Fibroblast of skin of right biceps (primary cell): ENCODE data around the gene NCR3LG1.
"Not testable (repeated sequence)": the region's sequence is repeated elsewhere in the genome, so short reads cannot be mapped to it uniquely, and the experiment has no call there.

ENCODE experiments used
- DNase-seq: peaks from one replicate; pipeline ENCODE4 v3.0.0-alpha.2; 2013

NCR3LG1 gene

DNA sequence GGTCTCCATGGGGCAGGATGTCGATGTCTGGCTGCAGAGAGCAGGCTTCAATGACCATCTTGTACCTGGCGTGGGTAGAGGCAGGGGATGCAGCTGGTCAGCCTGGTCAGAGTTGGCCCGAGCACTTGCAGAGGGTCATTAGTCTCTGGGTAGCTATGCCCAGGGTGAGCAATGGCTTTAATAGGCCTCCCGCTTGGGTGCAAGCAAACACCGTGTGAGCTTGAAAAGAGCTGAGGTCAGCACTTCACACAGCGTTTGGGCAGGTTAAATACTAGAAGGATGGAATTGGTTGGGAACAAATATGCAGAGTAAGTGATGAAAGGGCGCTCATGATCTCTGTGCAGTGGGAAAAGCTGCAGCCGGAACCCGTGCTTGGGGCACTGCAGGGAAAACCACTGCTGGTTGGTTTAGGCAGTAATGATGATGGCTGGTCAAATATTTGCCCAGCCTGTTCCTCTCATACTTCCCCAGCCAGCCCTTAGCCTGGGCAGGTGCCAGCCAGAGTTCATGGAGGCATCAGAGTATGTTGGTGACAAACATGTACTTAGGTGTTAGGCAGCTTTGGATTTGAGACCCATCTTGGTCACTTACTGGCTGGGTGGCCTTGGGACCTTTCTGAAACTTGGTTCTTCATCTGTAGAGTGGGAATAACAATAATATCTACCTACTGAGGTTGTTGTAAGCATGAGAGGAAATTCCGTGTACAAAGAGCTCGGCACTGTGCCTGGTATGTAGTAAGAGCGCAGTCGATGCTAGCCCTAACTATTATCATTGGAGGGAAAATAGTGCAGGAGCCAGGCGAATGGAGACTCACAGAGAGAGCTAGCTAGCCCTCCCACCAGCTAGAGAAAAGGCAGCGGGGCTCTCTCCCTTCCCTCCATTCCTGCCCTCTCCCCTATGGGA is 62.1 kb downstream of the NCR3LG1 start:
- DNase-seq, result no peak

DNA sequence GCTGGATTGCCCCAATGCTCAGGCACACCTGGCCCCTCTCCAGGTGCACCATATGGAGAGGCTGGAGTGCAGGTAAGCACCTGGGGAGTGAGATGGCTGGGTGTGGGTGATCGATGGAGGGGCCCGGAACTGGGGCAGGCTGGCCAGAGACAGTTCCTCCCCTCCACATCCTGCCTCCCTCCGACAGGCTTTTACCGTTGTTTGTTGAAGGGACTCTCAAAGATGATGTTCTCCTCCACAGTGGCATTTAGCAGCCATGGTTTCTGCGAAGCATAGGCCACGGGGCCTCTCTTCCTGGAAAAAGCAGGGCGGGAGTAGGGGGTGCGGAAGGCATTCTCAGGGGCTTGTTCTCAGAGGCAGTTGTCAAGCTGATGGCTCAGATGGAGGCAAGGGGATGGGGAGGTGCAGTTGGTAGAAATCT is 62.7 kb downstream of the NCR3LG1 start:
- no peak for DNase-seq

DNA sequence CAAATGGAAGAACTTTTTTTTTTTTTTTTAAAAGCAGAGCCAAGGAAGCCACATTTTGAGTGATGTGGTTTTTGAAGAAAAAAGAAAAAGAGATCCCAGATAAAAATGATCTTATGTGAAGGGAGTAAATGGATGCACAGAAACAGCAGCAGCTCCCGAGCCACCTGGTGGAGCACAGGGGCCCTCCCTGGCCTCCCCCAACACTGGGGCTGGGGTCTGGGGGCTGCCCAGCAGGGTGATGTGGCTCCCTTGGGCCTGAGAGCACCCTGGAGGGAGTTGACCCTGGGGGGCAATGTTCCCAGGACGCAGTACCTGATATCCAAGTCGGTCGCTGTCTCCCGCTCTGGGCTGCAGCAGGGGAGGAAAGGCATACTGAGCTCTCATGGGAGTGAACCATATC is 63.4 kb downstream of the NCR3LG1 start:
- no peak for DNase-seq

DNA sequence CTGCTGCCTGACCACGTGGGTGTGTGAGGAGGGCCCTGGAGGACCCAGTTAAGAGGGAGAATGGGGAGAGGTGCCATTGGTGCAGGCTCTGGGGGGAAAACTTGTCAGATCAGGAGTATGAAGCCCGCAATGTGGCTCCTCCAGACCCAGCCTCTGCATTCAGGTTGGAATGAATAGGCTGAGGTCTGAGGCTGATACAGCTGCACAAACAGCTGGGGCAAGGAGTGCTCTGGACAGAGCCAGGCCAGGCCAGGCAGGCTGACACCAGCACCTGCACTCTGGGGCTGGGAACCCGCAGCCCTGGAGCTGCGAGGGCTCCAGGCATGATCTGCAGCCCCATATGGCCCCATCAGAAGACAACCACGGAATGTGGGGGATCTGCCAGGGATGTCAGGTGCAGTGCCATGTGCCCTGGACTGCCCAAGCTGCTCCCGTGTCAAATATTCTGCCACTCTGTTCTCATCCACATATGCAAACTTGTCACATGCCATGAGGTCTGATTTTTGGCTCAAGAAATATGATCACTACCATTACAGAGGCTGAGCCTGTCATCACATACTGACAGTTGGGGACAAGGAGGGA is 64.0 kb downstream of the NCR3LG1 start:
- no peak for DNase-seq

DNA sequence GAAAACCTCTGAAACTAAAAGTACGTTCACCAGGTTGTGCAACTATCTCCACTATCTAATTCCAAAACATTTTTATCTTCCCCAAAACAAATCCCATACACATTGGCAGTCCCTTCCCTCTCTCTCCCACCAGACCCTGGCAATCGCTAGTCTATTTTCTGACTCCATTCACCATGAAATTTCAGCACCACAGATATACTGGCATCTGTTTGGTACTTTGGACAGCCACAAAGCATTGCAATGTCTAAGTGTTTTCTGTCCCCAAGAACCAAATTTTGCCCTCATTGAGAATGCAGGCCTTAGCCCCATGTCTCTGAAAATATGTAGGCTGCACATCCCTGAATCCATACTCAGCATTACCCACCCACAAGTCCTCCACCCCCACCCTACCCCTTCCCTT is 64.9 kb downstream of the NCR3LG1 start:
- no peak for DNase-seq

DNA sequence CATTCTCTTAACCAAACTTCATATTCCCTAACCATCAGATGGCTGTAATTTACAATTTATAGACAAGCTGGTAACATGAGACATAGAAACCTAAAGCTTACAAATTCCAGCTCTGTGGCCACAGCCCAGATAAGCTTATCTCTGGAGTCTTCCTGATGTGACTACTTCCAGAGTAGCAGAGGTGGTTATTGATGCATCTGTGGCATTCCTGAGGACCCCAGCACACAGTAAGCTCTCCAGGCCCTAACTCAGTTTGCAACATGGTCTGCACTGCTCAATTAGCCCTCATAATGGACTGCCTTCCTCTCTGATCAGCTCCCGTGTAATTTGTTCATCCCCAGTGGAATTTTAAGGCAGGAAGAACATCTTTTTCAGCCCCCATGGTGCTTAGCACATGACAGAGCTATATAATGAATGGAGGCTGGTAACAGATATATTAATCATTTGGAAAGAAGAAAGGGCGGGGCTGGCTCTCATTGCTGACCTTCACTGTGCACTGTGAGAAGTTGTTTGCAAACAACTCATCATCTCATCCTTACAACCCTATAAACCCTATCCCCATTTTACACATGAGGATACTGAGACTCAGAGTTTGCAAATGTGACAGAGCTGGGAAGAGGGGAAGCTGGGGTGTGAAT is 67.0 kb downstream of the NCR3LG1 start:
- no peak for DNase-seq

DNA sequence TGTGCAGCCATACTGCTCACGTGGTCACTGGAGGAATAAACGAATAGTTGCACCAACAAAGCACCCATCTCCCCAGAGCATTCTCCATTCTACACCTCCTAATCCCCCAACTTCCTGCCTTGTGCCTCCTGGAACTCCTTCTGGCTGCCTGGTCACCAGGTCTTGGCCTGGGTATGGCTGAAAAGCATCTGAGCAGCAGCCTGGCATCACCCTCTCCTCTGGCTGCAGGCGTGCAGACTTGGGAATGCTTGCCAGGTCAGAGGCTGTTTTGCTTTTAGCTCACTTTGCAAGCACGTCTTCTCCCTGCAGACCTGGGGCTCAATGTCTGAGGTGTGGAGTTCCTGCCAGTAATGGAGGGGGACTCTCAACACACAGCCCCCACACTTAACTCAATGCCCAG is 70.2 kb downstream of the NCR3LG1 start:
- DNase-seq, result no peak

DNA sequence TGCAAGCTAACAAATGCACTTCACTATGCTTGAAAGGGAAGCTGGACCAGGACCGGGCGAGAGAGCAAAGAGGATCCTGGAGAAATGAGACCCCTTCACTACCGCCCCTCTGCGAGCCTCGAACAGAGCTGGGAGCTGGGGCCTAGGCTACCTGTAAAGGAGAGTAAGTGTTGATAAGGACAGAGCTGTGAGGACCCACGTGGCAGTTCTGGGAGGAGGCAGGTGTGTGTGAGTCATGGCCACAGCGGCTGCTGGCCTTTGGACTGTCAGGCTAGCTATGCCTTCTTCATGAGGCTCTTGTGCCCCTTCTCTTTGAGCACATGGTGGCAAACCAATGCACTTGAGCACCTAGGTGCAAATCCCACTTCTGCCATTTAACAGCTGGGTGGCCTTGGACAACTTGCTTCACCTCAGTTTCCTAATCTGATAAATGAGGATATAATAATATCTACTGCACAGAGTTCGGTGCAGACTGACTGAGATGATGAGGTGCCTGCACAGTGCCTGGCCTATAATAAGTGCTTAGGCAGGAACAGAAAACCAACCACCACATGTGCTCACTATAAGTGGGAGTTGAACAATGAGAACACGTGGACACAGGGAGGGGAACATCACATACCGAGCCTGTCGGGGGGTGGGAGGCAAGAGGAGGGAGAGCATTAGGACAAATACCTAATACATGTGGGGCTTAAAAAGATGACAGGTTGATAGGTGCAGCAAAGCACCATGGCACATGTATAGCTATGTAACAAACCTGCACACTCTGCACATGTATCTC is 72.1 kb downstream of the NCR3LG1 start:
- no peak for DNase-seq

DNA sequence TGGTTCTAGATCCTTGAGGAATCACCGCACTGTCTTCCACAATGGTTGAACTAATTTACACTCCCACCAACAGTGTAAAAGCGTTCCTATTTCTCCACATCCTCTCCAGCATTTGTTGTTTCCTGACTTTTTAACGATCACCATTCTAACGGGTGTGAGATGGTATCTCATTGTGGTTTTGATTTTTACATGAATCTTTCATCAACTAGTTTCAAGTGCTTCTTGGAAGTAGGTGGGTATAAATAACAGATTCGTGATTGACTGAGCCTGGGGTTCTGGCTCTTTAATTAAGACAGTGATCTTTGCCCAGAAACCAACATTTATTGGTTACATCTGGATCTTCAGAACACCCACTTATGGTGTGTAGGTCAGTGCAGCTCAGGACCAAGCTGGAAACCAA is 74.6 kb downstream of the NCR3LG1 start:
- DNase-seq, result not testable (repeated sequence)
